CD4-positive, alpha-beta T cell treated with Interleukin-4 for 4 hours (primary cell): ENCODE data around the gene UNC50.

Experiments
- DNase-seq: peaks from one replicate; pipeline ENCODE4 v3.0.0-alpha.2; 2020

Gene UNC50

GRCh38 chr2:98615481-98615880, 7.1 kb downstream of the UNC50 start:
- no peak for DNase-seq

- DNase-seq, result no peak
Measured at GRCh38 chr2:98617149-98617548, 8.8 kb downstream of the UNC50 start.

GRCh38 chr2:98623657-98624056, 15.3 kb downstream of the UNC50 start:
- no peak for DNase-seq

GRCh38 chr2:98632351-98632750, 24.0 kb downstream of the UNC50 start:
- DNase-seq, result no peak

GRCh38 chr2:98634406-98635092, 26.2 kb downstream of the UNC50 start:
- peak; percentile 80 for DNase-seq

GRCh38 chr2:98637401-98638147, 29.2 kb downstream of the UNC50 start:
- peak; percentile 85 for DNase-seq

GRCh38 chr2:98643496-98644100, 35.2 kb downstream of the UNC50 start:
- DNase-seq, result no peak

GRCh38 chr2:98647636-98648035, 39.2 kb downstream of the UNC50 start:
- no peak for DNase-seq

GRCh38 chr2:98648451-98648850, 40.1 kb downstream of the UNC50 start:
- no peak for DNase-seq

GRCh38 chr2:98649135-98649991, 41.0 kb downstream of the UNC50 start:
- peak; percentile 90 for DNase-seq

GRCh38 chr2:98649992-98650375, 41.6 kb downstream of the UNC50 start:
- no peak for DNase-seq

GRCh38 chr2:98650998-98651397, 42.6 kb downstream of the UNC50 start:
- DNase-seq, result no peak

GRCh38 chr2:98654699-98655495, 46.5 kb downstream of the UNC50 start:
- DNase-seq, result peak; percentile 74

- peak; percentile 67 for DNase-seq
Measured at GRCh38 chr2:98656800-98657199, 48.4 kb downstream of the UNC50 start.

- DNase-seq, result peak; percentile 36
Measured at GRCh38 chr2:98658816-98659490, 50.6 kb downstream of the UNC50 start.

GRCh38 chr2:98659491-98659840, 51.1 kb downstream of the UNC50 start:
- DNase-seq, result peak; percentile 37

- peak; percentile 72 for DNase-seq
Measured at GRCh38 chr2:98663511-98664090, 55.2 kb downstream of the UNC50 start.

- peak; percentile 84 for DNase-seq
Measured at GRCh38 chr2:98664323-98664722, 55.9 kb downstream of the UNC50 start.

- no peak for DNase-seq
Measured at GRCh38 chr2:98665677-98666076, 57.3 kb downstream of the UNC50 start.
